K562 (cell line): ENCODE results near the gene PLG. TPM values are rescaled to one million over a fixed set of nuclear protein-coding genes. Genes with fewer than 3 reads are reported as not detected.

Experiments
- ARID2 ChIP-seq: fragments of 450-650 bp; IDR thresholded peaks from 2 replicates; pipeline ENCODE4 v1.6.1; 2017; ENCODE audit warnings: antibody characterized with exemption, mild to moderate bottlenecking
- NKRF ChIP-seq: fragments of 450-650 bp; IDR thresholded peaks from 2 replicates; pipeline ENCODE4 v1.6.1; 2016; ENCODE audit warnings: borderline replicate concordance
- REST ChIP-seq, 2 experiments: fragments of 450-650 bp; formaldehyde crosslinking in 1 of 2; IDR thresholded peaks; 2 replicates each; pipeline versions ENCODE4 v1.4.0 to v1.6.1; 2014 to 2020; ENCODE audit warnings: mild to moderate bottlenecking in 2 of 2, borderline replicate concordance in 1 of 2, low read depth in 1 of 2
- ZNF398 ChIP-seq: fragments of 250-450 bp; sonication (Bioruptor Pico); IDR thresholded peaks from 2 replicates; pipeline ENCODE4 v1.8.0; 2021; ENCODE audit warnings: moderate library complexity, mild to moderate bottlenecking, inconsistent platforms
- ZNF668 ChIP-seq: fragments of 250-450 bp; sonication (Bioruptor Pico); IDR thresholded peaks from 2 replicates; pipeline ENCODE4 v1.8.0; 2022; ENCODE audit warnings: mild to moderate bottlenecking, inconsistent platforms
- polyA plus RNA-seq, 8 experiments: library from polyadenylated mRNA; depleted of rRNA in 4 of 8; stranded (reverse) in 5 of 8; unstranded in 3 of 8; fragments of >200 nt; fragmentation: Nextera tagmentation in 2 of 8; fragmentation: Illumina TruSeq in 1 of 8; extraction: Ambion mirVana in 2 of 8; extraction: Trizol in 1 of 8; gene quantifications; 2 replicates each; pipeline versions ENCODE4 v1.2.1 to v1.2.3, GENCODE V29; 2011 to 2014; ENCODE audit warnings: inconsistent platforms in 1 of 8, missing spikeins in 1 of 8
- total RNA-seq, 7 experiments: library from RNA; depleted of rRNA in 6 of 7; stranded (reverse); fragments of >200 nt in 6 of 7; fragmentation: Illumina TruSeq in 2 of 7; extraction: Trizol in 2 of 7; gene quantifications; 2 replicates each; pipeline versions ENCODE4 v1.2.1 to v1.2.3, GENCODE V29; 2011 to 2021; ENCODE audit warnings: low replicate concordance in 1 of 7

Gene PLG
- total and polyA plus RNA-seq, 9 of the 15 experiments (the other 6 are each of a cell fraction or from before 2014, with no cell fraction given), result 0.64 TPM; not detected in 8

- TF ChIP-seq ARID2 (peak; percentile 80; the same call in 1 of the 2 replicates), NKRF (no peak), ZNF398 (CRISPR knock-in tag) (no peak), ZNF668 (CRISPR knock-in tag) (no peak), REST (IDR thresholded peaks at IDR 0.05; ENCODE audit: borderline replicate concordance) (peak; percentile 86), REST (CRISPR knock-in tag; IDR thresholded peaks at IDR 0.05; ENCODE audit: low read depth) (no peak)
These were observed 48.2 kb downstream of the PLG start (continued) for GRCh38 chr6:160750276-160750689.
